Stimulated activated CD4-positive, alpha-beta T cell treated with anti-CD3 and anti-CD28 coated beads, Interleukin-15, amount 100 ng/mL, for 24 hours (primary cell): Measurements from ENCODE around the gene RBP5.
A peak's percentile ranks its signal among the peaks of the same experiment; 100 is the strongest.

ENCODE experiments used
- DNase-seq: peaks from one replicate; pipeline ENCODE4 v3.0.0-alpha.2; 2020

Gene RBP5

DNA sequence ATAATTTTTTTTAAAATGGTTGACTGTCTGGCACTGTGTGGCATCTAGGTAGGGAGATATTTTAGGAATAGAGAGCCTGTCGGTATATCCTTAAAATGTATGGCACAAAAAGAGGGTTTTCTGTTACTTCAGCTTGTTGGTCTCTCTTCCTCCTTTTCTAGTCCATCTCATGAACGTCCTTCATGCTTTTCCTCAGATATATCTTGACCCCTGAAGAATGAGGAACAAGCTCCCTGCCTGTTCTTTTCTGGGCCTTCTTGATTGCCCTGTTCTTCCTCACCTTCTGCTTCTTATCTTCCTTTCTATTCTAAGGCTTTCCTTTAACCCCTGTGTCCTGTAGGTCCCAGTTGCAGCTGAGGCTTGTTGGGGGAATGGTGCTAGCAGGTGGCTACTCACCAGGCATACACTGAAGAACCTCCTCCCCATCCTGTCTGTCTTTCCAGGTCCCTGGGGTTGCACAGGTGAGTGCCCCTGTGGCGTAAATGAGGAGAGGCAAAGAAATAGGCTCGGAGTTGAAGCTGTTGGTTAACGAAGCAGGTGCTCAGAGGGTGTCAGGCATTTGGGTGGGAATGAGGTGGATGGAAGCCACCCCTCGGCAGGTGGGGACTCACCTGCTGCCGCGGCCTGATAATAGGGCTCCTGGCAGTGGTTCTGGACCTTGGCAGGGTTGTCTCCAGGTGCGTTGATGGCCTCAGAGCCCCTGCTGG lies 29.2 kb downstream of the RBP5 start:
- DNase-seq, result no peak

DNA sequence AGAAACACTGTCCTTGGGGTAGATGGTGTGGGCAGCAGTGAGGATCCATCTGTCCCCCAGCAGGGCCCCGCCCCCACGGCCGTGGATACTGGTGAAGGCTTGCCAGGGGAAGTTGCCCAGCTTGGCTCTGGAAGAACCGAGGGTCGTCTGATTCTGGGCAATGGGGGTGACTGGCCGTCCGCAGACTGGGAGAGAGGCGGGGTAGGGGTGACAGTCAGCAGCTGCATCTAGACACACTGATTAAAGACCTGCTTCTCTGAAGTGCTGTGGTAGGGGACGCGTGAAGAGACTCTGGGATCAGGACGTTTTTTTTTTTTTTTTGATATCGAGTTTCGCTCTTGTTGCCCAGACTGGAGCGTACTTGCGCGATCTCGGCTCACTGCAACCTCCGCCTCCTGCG lies 31.7 kb downstream of the RBP5 start:
- DNase-seq, result no peak

DNA sequence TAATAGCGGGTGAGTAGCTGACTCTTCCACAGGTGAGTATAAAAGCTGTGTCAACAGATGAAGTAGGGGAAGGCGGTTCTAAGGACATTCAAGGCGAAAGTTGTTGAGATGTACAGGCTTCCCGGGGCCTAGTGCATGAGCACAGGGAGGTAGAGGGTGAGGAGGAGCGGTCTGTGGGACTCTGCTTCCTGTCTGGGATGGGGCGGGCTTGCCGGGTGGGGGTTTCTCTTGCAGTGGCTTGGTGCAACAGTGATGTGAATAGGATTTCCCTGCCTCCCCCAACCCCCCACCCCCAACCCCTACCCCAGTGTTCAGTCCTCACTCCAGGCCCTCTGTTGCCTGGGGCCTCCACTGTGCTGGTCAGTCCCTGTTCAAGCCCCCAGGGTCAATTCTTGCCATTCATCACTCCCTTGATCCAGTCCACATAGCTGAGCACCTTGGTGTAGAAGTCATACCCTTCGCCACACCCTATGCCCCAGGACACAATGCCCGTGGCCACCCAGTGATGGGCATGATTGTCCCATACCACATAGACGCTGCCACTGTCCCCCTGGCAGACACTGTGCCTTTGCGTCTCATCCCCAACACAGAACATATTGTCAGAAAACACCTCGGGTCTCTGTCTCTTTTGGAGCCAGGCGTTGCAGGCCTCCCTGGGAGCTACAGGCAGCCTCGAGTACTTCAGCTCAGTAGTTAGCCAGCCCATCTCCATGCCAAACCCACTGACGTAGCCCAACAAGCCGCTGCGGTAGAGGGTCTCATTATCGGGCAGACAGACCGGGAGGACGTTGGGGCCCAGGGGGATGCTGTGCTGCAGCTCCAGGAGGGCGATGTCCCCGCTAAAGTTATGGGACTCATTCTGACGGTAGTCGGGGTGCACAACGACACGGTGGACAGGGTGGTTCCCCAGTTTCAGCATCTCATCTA lies 32.4 kb downstream of the RBP5 start:
- no peak for DNase-seq

DNA sequence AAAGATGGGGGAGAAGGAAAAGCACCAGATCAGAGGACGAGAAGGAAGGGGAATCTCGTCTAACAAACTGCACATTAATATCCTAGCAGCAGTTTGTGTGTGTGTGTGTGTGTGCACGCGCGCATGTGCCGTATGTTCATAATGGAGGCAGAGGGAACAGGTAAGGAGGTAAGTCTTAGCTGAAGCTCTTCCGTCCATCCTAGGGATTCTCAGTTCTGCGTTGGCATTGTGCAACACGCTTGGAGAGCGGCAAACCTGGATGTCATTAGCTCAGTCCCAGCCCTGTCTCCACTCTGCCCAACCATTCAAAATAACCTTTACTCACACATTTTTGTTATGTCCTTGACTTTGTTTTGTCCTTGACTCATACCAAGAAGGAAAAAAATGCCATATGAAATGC lies 34.8 kb downstream of the RBP5 start:
- no peak for DNase-seq

DNA sequence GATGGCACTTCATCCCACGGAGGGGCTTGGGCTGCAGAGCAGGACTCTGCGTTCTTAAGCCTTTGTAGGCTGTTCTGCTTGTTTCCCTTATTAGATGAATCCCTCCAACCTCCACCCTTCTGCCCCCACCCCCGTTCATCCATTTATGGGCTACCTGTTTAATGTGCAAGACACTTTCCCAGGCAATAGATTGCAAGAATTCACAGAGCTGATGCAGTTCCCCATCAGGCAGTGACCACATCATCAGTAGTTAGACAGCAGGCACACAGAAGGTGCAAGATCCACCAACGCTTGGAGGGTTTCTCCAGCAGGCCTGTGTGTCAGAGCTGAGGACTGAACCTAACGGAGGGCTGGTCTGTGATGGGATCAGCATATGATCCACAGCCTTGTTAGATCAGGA lies 35.2 kb downstream of the RBP5 start:
- DNase-seq, result no peak

DNA sequence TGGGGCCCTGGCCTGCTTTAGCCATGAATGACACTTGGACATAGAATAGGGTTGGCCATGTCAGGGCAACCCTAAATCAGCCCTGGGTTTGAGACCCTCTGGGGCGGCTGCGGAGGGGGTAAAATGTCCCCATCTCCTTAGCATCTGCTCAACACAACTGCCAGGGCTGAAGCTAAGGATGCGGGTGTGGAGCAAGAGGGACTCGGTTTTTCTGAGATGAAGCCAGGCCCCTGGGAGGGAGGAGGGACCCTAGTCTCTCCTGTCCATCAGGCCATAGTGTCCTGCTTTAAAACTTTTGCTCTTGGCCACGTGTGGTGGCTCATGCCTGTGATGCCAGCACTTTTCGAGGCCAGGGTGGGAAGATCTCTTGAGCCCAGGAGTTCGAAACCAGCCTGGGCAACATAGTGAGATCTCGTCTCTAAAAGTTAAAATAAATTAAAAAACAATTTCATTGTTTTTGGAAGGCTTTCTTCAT lies 35.7 kb downstream of the RBP5 start:
- DNase-seq, result no peak

DNA sequence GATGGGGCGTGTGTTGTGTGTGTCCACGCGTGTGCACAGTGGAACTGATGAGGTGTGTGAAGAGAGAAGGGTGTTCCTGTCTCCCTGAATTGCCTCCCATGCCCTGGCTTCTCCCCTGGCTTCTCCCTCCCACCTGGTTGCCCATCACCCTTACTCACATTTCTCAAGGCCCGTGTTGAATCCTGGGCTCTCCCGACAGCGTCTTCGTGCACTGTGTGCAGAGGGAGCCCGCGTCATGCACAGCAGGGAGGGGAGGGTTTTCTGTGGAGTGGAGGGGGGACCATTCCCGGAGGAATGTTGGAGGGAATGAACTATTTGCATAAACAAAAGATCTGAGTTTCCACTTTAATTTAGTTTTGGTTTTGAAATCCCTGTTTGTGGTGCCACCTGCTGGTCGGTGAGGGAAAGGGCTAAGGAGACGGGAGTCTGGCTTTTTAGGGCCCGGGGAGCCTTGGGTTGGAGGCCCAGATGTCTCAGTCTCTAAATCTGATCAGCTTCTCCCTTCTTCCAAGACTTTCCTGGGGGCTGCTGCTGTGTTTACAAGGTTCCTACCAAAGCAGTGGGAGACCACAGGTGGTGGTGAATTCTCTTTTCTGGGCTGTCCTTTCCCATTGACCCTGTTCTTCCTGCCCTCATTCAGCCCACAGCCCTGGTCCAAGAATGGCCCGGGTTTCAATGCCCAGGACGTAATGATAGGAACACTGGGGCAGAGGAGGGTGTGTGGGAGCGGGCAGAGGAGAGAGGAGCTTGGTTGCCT lies 36.3 kb downstream of the RBP5 start, which contains the start of gene C1R:
C1R (minus strand) TSS at position 217 of the 757 bp plus-strand sequence; CDS start at position 160, 57 bp downstream.
- peak; percentile 78 for DNase-seq

DNA sequence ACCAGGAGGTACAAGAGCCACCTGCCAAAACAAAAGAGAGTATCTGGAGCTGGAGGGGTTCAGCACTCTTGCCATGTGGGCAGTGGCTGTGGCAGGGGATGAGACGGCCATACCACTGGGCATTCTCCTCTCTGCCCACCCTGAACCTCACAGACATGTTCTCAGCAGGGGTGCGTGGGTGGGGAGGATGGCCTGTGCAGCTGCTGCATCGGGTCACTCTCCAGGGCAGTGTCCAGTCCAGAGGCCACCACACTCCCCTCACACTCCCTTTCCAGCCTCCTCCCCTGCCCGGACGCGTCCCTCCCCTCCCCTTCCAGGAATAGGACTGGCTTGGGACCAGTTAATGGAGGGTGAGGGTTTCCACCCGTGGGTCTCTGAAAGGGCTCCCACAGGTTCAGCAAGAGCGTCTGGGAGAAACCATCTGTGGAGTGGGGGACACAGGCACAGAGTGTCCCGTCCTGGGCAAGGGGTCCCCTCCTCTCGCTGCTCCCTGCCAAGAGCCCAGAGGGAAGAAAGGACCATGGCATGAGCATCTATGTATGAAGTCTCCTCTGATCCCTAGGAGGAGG lies 36.9 kb downstream of the RBP5 start:
- DNase-seq, result no peak

DNA sequence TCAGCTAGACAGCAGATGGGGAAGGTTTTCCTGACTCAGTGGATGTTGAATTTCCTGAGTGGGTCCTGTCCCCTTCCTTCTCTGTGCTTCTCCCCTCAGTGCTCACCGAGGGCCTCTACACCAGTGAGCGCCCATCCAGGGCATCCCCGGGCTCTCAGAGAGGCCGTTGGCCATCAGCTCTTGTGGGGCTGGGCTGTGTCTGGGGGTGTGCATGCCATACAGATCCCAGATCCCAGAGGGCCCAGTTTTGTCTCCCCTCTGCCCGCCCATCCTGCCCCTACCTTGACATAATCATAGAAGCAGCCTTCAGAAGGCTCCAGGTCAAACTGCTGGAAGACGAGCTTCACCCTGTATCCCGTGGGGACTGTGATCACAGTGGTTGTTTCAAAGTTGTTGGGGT lies 37.5 kb downstream of the RBP5 start:
- no peak for DNase-seq

DNA sequence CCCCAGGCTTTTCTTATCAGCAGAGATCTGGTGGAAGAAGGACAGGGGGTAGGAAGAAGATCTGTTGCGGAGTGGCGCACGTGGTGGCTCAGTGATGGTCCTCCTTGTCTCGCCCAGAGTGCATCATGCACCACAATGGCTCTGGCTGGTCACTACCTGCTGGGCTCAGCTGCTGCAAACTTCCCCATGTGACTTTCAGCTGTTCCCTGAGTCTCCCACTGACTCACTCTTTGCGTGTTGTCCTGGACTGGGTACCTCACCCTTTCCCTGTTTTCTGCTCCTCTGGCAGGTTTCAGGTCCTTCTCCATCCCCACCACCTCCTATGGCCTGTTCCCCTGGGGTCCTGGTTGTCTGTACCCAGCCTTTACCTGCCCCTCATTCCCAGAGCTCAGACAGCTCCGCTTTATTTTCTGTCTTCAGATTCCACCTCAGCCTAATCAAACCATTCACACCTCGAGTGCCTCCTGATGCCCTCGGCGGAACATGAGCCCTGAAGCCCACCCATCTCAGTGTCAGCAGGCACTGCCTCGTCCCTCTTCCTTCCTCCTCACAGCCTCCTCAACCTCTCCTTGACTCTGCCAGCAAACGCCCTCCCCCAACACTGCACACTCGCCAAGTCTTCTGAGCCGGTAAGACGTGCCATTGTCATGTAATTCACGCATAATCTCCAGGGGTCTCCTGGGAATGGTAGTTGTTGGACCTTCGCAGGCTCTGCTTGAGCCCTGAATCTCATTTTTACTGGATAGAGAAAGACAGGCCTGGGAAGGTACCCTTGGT lies 38.3 kb downstream of the RBP5 start:
- no peak for DNase-seq

DNA sequence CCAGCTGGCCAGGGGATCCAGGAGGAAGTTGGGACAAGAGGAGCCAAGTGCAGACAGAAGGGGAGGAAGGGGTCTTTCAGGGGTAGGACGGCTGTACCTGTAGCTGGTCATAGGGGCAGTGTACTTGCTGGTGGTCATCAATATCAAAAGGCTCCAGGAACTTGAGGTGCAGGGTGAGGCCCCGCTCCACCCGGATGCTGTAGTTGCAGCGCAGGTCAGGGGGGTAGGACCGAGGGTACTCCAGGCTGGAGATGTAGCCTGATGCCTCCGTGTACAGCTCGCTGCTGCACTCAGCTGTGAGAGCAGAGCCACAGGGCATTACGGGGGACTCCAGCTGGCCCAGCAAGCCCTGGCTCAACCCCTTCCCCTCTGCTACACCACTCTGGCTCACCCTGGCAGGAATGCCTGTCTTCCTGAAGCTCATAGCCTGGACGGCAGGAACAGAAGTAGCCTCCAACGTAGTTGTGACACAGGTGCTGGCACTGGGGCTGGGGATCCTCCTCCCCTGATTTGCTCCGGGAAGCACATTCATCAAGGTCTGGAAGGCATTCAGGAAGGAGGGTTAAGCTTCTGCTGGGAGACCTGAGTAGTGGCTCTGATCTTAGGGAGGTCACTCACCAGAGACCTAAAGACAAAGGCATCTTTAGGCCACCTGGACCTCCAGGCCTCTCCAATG lies 39.4 kb downstream of the RBP5 start:
- no peak for DNase-seq

DNA sequence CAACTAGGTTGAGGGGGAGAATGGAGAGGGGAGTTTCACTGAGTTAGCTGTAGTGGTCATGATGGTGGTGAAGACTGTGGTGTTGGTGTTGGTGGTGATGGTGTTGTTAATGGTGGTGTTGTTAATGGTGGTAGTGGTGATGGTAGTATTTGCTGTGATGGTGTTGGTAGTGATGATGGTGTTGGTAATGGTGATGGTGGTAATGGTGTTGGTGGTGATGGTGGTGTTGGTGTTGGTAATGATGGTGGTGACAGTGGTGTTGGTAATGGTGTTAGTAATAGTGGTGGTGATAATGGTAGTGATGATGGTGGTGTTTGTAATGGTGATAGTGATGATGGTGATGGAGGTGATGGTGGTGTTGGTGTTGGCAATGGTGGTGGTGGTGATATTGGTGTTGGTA lies 45.6 kb downstream of the RBP5 start:
- DNase-seq, result no peak

DNA sequence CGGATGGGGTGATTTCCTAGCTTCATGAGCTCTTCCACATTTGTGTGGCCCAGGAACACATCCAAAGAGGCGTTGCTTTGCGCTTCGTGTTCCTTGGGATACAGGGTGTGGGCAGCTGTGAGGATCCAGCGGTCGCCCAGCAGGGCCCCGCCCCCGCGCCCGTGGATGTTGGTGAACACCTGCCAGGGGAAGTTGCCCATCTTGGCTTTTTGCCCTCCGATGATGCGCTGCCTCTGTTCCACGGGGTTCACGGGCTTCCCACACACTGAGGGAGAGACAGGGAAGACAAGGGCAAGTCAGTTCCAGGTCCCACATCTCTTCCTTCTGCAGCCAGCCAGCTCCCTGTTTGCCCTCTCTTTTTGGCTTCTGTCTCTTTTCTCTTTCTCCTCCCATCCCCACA lies 47.7 kb downstream of the RBP5 start:
- DNase-seq, result no peak

DNA sequence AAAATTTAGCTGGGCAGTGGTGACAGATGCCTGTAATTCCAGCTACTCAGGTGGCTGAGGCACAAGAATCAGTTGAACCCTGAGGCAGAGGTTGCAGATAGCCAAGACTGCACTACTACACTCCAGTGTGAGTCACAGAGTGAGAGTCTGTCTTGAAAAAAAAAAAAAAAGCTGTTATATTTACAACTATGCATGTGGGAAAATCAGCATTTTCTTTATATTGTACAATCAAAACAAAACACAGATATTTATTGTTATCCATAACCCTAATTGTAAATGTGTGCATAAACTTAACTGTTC lies 48.9 kb downstream of the RBP5 start:
- no peak for DNase-seq

DNA sequence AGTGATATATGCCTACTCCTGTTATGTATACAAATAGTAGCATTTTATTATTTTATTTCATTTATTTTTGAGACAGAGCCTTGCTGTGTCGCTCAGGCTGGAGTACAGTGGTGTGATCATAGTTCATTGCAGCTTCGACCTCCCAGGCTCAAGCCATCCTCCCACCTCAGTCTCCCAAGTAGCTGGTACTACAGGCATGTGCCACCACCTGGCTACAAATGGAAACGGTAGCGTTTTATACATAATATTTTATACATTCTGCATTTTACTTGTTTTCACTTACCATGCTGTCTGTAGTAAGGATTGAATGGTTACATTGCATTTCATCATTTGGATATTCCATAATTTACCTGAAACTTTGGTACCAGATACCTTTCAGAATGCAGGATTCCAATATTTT lies 50.5 kb downstream of the RBP5 start:
- DNase-seq, result no peak

DNA sequence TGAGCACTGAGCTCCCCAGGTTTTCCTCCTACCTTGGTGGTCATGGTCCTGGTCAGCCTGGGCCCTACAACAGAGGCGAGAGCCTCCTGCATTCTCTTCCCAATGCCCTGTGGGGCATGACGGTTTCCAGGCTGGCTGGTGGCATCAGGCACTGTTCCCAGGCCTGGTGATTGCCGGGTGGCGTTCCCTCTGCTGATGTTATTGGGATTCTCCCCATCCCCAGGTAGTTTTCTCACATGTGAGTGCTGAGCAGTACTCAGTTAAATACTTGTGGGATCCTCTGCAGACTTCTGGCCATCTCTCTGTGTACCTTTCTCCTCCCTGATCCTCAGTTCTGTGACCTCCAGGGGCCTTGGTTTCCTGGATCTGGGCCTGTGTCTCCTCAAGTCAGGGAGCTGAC lies 52.2 kb downstream of the RBP5 start:
- DNase-seq, result no peak

DNA sequence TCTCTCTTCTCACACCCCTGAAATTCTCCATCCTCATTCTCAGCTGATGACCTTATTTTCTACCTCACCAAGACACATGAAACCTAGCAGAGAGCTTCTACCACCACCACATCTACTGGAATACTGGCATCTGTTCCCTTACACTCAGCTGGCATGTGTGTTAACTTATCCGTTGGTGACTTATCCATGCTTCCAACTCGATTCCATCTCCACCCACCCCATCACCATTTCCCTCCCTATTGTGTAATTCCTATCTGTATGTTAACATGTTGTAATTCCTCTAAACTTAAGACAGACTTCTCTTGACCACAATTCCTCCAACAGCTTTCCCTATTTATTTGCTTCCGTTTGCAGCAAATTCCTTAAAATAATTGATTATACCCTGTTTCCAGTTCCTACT lies 52.8 kb downstream of the RBP5 start:
- DNase-seq, result no peak

DNA sequence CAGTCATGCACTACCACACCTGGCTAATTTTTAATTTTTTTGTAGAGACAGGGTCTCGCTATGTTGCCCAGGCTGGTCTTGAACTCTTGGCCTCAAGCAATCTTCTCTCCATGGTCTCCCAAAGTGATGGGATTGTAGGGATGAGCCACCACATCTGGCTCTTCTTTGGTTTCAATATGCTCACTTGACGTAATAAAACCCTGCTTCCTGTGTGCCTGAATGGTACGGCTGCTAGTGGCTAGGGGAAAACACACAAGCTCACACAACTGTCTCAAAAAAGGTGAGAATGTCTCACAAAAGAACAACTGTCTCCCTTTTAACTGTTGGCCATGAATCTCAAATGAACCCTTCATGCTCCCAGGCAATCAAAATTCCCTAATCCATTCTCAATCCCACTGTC lies 53.2 kb downstream of the RBP5 start:
- no peak for DNase-seq

DNA sequence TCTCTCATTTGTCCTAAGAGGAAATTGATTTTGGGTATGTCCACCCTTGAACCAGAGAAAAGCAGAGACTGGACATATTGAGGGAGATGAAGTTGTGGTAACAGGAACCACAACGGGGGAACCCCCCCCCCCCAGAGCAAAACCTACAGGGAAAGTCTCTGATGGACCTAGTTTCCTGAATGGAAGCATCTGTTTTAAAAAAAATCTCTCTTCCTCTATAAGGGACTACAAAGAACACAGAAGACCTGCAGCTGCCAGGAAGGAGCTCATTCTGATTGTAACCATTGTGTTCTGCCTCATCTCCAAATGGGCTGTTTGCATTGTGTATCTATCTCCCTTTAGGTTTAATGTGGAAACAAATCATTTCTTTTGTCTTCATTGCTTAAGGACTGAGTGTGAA lies 54.7 kb downstream of the RBP5 start:
- no peak for DNase-seq
